ENCODE measurements around the gene ANKRD53.

GRCh38 chr2:70965506-70965905, 12.9 kb upstream of the ANKRD53 start:
- TF ChIP-seq CTCF (IDR thresholded peaks at IDR 0.05 in 8 of 11, conservative IDR thresholded peaks at IDR 0.05 in 3 of 11): no peak
- no peak for TF ChIP-seq POLR2A (IDR thresholded peaks at IDR 0.05)
